Breast epithelium (tissue), 4 donors: Measurements from ENCODE around the gene H1-8. TPM values are rescaled to one million over a fixed set of nuclear protein-coding genes. Genes with fewer than 3 reads are reported as not detected.
A peak's percentile ranks its signal among the peaks of the same experiment; 100 is the strongest.

ENCODE experiments used
- DNase-seq, 2 donors: peaks; one replicate each; pipeline ENCODE4 v3.0.0-alpha.2; 2019; ENCODE audit warnings: low spot score in 2 of 2
- H3K27ac ChIP-seq, 2 donors: fragments of 200-600 bp; sonication (generic) in 1 of 2; one replicate each; pipeline ENCODE4 v1.5.1; 2016 to 2019; ENCODE audit warnings: mild to moderate bottlenecking in 1 of 2
- H3K27me3 ChIP-seq, 2 donors: fragments of 200-600 bp; sonication (generic) in 1 of 2; one replicate each; pipeline versions ENCODE4 v1.5.1 to v1.6.0; 2017 to 2019; ENCODE audit warnings: control low read depth in 1 of 2, mild to moderate bottlenecking in 1 of 2
- H3K36me3 ChIP-seq: fragments of 200-600 bp; one replicate; pipeline ENCODE4 v1.5.1; 2019
- H3K4me1 ChIP-seq, 2 donors: fragments of 200-600 bp; sonication (generic); one replicate each; pipeline ENCODE4 v1.5.1; 2016 to 2019; ENCODE audit warnings: control low read depth in 1 of 2
- H3K4me3 ChIP-seq, 3 donors: fragments of 200-600 bp; sonication (generic); 1 replicate in 2 of 3; 2 replicates in 1 of 3; pipeline ENCODE4 v1.5.1; 2016 to 2019; ENCODE audit warnings: mild to moderate bottlenecking in 3 of 3, moderate library complexity in 2 of 3
- H3K9me3 ChIP-seq, 2 donors: fragments of 200-600 bp; sonication (generic) in 1 of 2; one replicate each; pipeline ENCODE4 v1.5.1; 2016 to 2019; ENCODE audit warnings: control low read depth in 1 of 2
- CTCF ChIP-seq, 3 donors: fragments of 450-650 bp; IDR thresholded peaks; one replicate each; pipeline ENCODE4 v1.5.1; 2016 to 2017; ENCODE audit warnings: antibody characterized with exemption in 3 of 3, mild to moderate bottlenecking in 3 of 3, moderate library complexity in 3 of 3
- POLR2A ChIP-seq: fragments of 450-650 bp; IDR thresholded peaks from one replicate; pipeline ENCODE4 v1.6.1; 2016; ENCODE audit warnings: antibody characterized with exemption, mild to moderate bottlenecking, moderate library complexity
- POLR2AphosphoS5 ChIP-seq, 3 donors: sonication (generic); formaldehyde crosslinking; IDR thresholded peaks; one replicate each; pipeline ENCODE4 v1.6.1; 2017; ENCODE audit warnings: antibody characterized with exemption in 3 of 3
- intact Hi-C: fragments of 100-400 bp; cut with DNase I; formaldehyde crosslinking; loops from one replicate; pipeline ENCODE4 v1.15.1; 2023; ENCODE audit warnings: low total_unique reads
- total RNA-seq, 3 donors: library from RNA; depleted of rRNA; stranded (reverse); fragments of >200 nt; gene quantifications; one replicate each; pipeline ENCODE4 v1.1.0, GENCODE V29; 2016

Gene H1-8
- total RNA-seq, 3 donors from 2014 or later = not detected

GRCh38 chr3:129500334-129500658 is 42.7 kb upstream of the H1-8 start:
- H3K27me3 ChIP-seq = no peaks in the 10 kb centered on the region
- no peaks in the 10 kb centered on the region for H3K9me3 ChIP-seq
- H3K36me3 ChIP-seq = no peaks in the 10 kb centered on the region
- TF ChIP-seq POLR2AphosphoS5 (IDR thresholded peaks at IDR 0.05) (no peak), CTCF (IDR thresholded peaks at IDR 0.05) (no peak), POLR2A (no peak)
- peak overlapping the region in 1 of 2 donors; percentile 44 for H3K27ac ChIP-seq
- DNase-seq = no peak
- no peak overlapping the region for H3K4me3 ChIP-seq
- intact Hi-C loops = no loop called here
- no peaks in the 10 kb centered on the region for H3K4me1 ChIP-seq

- Histone ChIP-seq H3K27ac (no peak overlapping the region), H3K27me3 (no peaks in the 10 kb centered on the region), H3K4me3 (no peak overlapping the region), H3K9me3 (no peaks in the 10 kb centered on the region), H3K4me1 (peaks cover 0 to under 1% of the 10 kb centered on the region in 2 donors), H3K36me3 (no peaks in the 10 kb centered on the region)
- no peak for DNase-seq
- intact Hi-C loops = no loop called here
- TF ChIP-seq CTCF (IDR thresholded peaks at IDR 0.05) (no peak), POLR2AphosphoS5 (IDR thresholded peaks at IDR 0.05) (no peak), POLR2A (no peak)
Observed at GRCh38 chr3:129501630-129502029, 41.3 kb upstream of the H1-8 start.

GRCh38 chr3:129502641-129503408 is 40.1 kb upstream of the H1-8 start:
- TF ChIP-seq POLR2A = no peak
- Histone ChIP-seq H3K4me3 (no peak overlapping the region), H3K36me3 (no peaks in the 10 kb centered on the region), H3K27ac (no peak overlapping the region), H3K9me3 (no peaks in the 10 kb centered on the region), H3K4me1 (peaks cover 0 to 10% of the 10 kb centered on the region in 2 donors), H3K27me3 (no peaks in the 10 kb centered on the region)
- intact Hi-C loops = no loop called here
- DNase-seq = no peak

- DNase-seq = no peak
- intact Hi-C loops = no loop called here
- TF ChIP-seq POLR2A (no peak), POLR2AphosphoS5 (IDR thresholded peaks at IDR 0.05) (no peak), CTCF (IDR thresholded peaks at IDR 0.05) (no peak)
- Histone ChIP-seq H3K27me3 (no peaks in the 10 kb centered on the region), H3K4me1 (peaks cover 0 to 10% of the 10 kb centered on the region in 2 donors), H3K27ac (no peak overlapping the region), H3K9me3 (no peaks in the 10 kb centered on the region), H3K4me3 (no peak overlapping the region), H3K36me3 (no peaks in the 10 kb centered on the region)
Observed at GRCh38 chr3:129503471-129504291, 39.3 kb upstream of the H1-8 start.

GRCh38 chr3:129504471-129505100 is 38.4 kb upstream of the H1-8 start:
- no peak for TF ChIP-seq CTCF (IDR thresholded peaks at IDR 0.05)
- no peak for TF ChIP-seq POLR2AphosphoS5 (IDR thresholded peaks at IDR 0.05)
- TF ChIP-seq POLR2A = no peak
- intact Hi-C loops = no loop called here
- peaks cover 0 to 10% of the 10 kb centered on the region in 2 donors for H3K4me1 ChIP-seq
- H3K27ac ChIP-seq = no peak overlapping the region
- H3K9me3 ChIP-seq = no peaks in the 10 kb centered on the region
- H3K27me3 ChIP-seq = no peaks in the 10 kb centered on the region
- DNase-seq = no peak
- no peaks in the 10 kb centered on the region for H3K36me3 ChIP-seq
- no peak overlapping the region for H3K4me3 ChIP-seq
